IMR-90 (cell line): ENCODE data around the gene ELP2. TPM values are rescaled to one million over a fixed set of nuclear protein-coding genes. Genes with fewer than 3 reads are reported as not detected.

Experiments
- ATAC-seq: fragments of 200-7000 bp; cut with Tn5 transposase; 2 replicates; pipeline ENCODE4 v1.9.1; 2020; ENCODE audit warnings: low read depth, mild to moderate bottlenecking, moderate library complexity
- BruUV-seq: library from RNA; stranded (reverse); fragments of 400-500 nt; replicated peaks from 2 replicates; lab custom pipeline; 2021; lab: Mats Ljungman, UMichigan
- CTCF ChIA-PET: fragments of 300-600 bp; formaldehyde crosslinking; extraction: SDS; loops from one replicate; lab custom pipeline; 2021; ENCODE audit warnings: antibody characterized with exemption; lab: Yijun Ruan, JAX
- POLR2A ChIA-PET: fragments of 300-600 bp; sonication (Branson Sonifier 250); formaldehyde crosslinking; loops from one replicate; lab custom pipeline; 2022; ENCODE audit warnings: antibody characterized with exemption; ENCODE audit not compliant: unreplicated experiment; lab: Charles Lee
- DNase-seq: peaks from one replicate; pipeline ENCODE4 v3.0.0; 2013
- H2AFZ ChIP-seq: replicated peaks from 2 replicates; pipeline ENCODE3; 2013; ENCODE audit warnings: low read length, mild to moderate bottlenecking; ENCODE audit not compliant: poor library complexity
- H2AK5ac ChIP-seq: 2 replicates; pipeline ENCODE4 v1.6.1; 2013; ENCODE audit warnings: low read depth, low read length, inconsistent platforms
- H2AK9ac ChIP-seq: replicated peaks from 2 replicates; pipeline ENCODE3; 2013; ENCODE audit warnings: mild to moderate bottlenecking, low read depth, low read length, moderate library complexity; ENCODE audit not compliant: poor library complexity
- H2BK120ac ChIP-seq: 2 replicates; pipeline ENCODE4 v1.6.1; 2013; ENCODE audit warnings: low read depth, low read length, inconsistent platforms
- H2BK15ac ChIP-seq: 3 replicates; pipeline ENCODE4 v1.6.1; 2013; ENCODE audit warnings: low read depth, low read length, inconsistent platforms
- H2BK20ac ChIP-seq: 2 replicates; pipeline ENCODE4 v1.6.1; 2013; ENCODE audit warnings: low read depth, mild to moderate bottlenecking, inconsistent platforms, low read length, moderate library complexity
- H2BK5ac ChIP-seq: 2 replicates; pipeline ENCODE4 v1.6.1; 2013; ENCODE audit warnings: mild to moderate bottlenecking, low read depth, low read length, inconsistent platforms; ENCODE audit not compliant: poor library complexity, severe bottlenecking
- H3K14ac ChIP-seq: replicated peaks from 2 replicates; pipeline ENCODE4 v1.6.1; 2013; ENCODE audit warnings: low read depth, low read length, inconsistent platforms
- H3K18ac ChIP-seq: 2 replicates; pipeline ENCODE4 v1.6.1; 2013; ENCODE audit warnings: low read depth, low read length, control low read depth
- H3K23ac ChIP-seq: 2 replicates; pipeline ENCODE4 v1.6.1; 2013; ENCODE audit warnings: low read depth, low read length, inconsistent platforms
- H3K27ac ChIP-seq: 2 replicates; pipeline ENCODE4 v1.5.1; 2013; ENCODE audit warnings: mild to moderate bottlenecking, control low read depth, low read length; ENCODE audit not compliant: insufficient read depth
- H3K27me3 ChIP-seq: 2 replicates; pipeline ENCODE4 v1.6.1; 2013; ENCODE audit warnings: low read length; ENCODE audit not compliant: control insufficient read depth, insufficient read depth
- H3K36me3 ChIP-seq: 2 replicates; pipeline ENCODE4 v1.6.1; 2013; ENCODE audit warnings: low read length, mixed read lengths; ENCODE audit not compliant: control insufficient read depth, insufficient read depth
- H3K4ac ChIP-seq: 2 replicates; pipeline ENCODE4 v1.6.1; 2013; ENCODE audit warnings: low read depth, low read length, inconsistent platforms
- H3K4me1 ChIP-seq: 2 replicates; pipeline ENCODE4 v1.6.1; 2013; ENCODE audit warnings: low read length, mixed read lengths; ENCODE audit not compliant: control insufficient read depth, insufficient read depth
- H3K4me2 ChIP-seq: 2 replicates; pipeline ENCODE4 v1.6.1; 2013; ENCODE audit warnings: low read depth, mild to moderate bottlenecking, control low read depth, low read length, moderate library complexity
- H3K4me3 ChIP-seq: 2 replicates; pipeline ENCODE4 v1.5.1; 2013; ENCODE audit warnings: low read depth, mild to moderate bottlenecking, control low read depth, low read length, moderate library complexity; ENCODE audit not compliant: insufficient read depth
- H3K56ac ChIP-seq: 2 replicates; pipeline ENCODE4 v1.6.1; 2013; ENCODE audit warnings: low read length, inconsistent platforms; ENCODE audit not compliant: insufficient read depth; ENCODE audit errors: extremely low read depth
- H3K79me1 ChIP-seq, 2 experiments: 2 replicates each; pipeline ENCODE4 v1.6.1; 2013; ENCODE audit warnings: low read length in 2 of 2, inconsistent platforms in 1 of 2, low read depth in 1 of 2
- H3K9ac ChIP-seq: 2 replicates; pipeline ENCODE4 v1.6.1; 2013; ENCODE audit warnings: low read depth, low read length, control low read depth
- H3K9me1 ChIP-seq: 2 replicates; pipeline ENCODE4 v1.6.1; 2013; ENCODE audit warnings: low read length, inconsistent platforms; ENCODE audit not compliant: insufficient read depth
- H3K9me3 ChIP-seq: 2 replicates; pipeline ENCODE4 v1.6.1; 2013; ENCODE audit warnings: low read length; ENCODE audit not compliant: control insufficient read depth, insufficient read depth
- H4K20me1 ChIP-seq: 2 replicates; pipeline ENCODE4 v1.6.1; 2013; ENCODE audit warnings: low read length, inconsistent platforms; ENCODE audit not compliant: insufficient read depth
- H4K5ac ChIP-seq: 2 replicates; pipeline ENCODE4 v1.6.1; 2013; ENCODE audit warnings: mild to moderate bottlenecking, low read depth, low read length, control low read depth
- H4K8ac ChIP-seq, 2 experiments: 2 replicates each; pipeline ENCODE4 v1.6.1; 2013; ENCODE audit warnings: low read depth in 2 of 2, low read length in 2 of 2, control low read depth in 1 of 2, inconsistent platforms in 1 of 2
- H4K91ac ChIP-seq: 2 replicates; pipeline ENCODE4 v1.6.1; 2013; ENCODE audit warnings: low read depth, low read length, inconsistent platforms; ENCODE audit not compliant: insufficient read depth
- CEBPB ChIP-seq: IDR thresholded peaks from 2 replicates; pipeline ENCODE4 v1.6.1; 2012; ENCODE audit warnings: low read depth, low read length, improper control_type of control experiment
- CHD1 ChIP-seq: IDR thresholded peaks from 2 replicates; pipeline ENCODE4 v1.6.1; 2012; ENCODE audit warnings: low read depth, low read length, improper control_type of control experiment
- CTCF ChIP-seq: conservative IDR thresholded peaks from 2 replicates; pipeline ENCODE4 v1.5.1; 2012; ENCODE audit warnings: mild to moderate bottlenecking, low read depth, low read length, improper control_type of control experiment
- ELK1 ChIP-seq: fragments of 150-350 bp; IDR thresholded peaks from 2 replicates; pipeline ENCODE4 v1.6.1; 2016; ENCODE audit warnings: low read depth, mild to moderate bottlenecking, low read length, moderate library complexity, borderline replicate concordance
- MAFK ChIP-seq: IDR thresholded peaks from 2 replicates; pipeline ENCODE4 v1.6.1; 2012; ENCODE audit warnings: low read depth, low read length, improper control_type of control experiment
- NFE2L2 ChIP-seq: fragments of 150-350 bp; IDR thresholded peaks from 2 replicates; pipeline ENCODE4 v1.6.1; 2016; ENCODE audit warnings: low read depth, mild to moderate bottlenecking, low read length
- RAD21 ChIP-seq: IDR thresholded peaks from 2 replicates; pipeline ENCODE4 v1.6.1; 2012; ENCODE audit warnings: low read length, improper control_type of control experiment
- RCOR1 ChIP-seq: IDR thresholded peaks from 2 replicates; pipeline ENCODE4 v1.6.1; 2012; ENCODE audit warnings: mild to moderate bottlenecking, low read length, improper control_type of control experiment; ENCODE audit not compliant: insufficient replicate concordance
- RFX5 ChIP-seq: IDR thresholded peaks from 2 replicates; pipeline ENCODE4 v1.8.0; 2012; ENCODE audit warnings: low read depth, mild to moderate bottlenecking, low read length, moderate library complexity
- SMC3 ChIP-seq: fragments of 150-350 bp; IDR thresholded peaks from 2 replicates; pipeline ENCODE4 v1.6.1; 2016; ENCODE audit warnings: low read depth, mild to moderate bottlenecking, antibody characterized with exemption, low read length, moderate library complexity
- WGBS, 2 experiments: methylation state at CpG; one replicate each; pipeline versions ENCODE4 v1.1.5 to v1.1.7; 2013; ENCODE audit warnings: missing lambda C conversion rate in 2 of 2; ENCODE audit not compliant: insufficient read length in 1 of 2; ENCODE audit errors: extremely low coverage in 2 of 2; 5-methylcytosine and 5-hydroxymethylcytosine counted together
- dilution Hi-C: fragments of 300-500 bp; cut with HindIII; formaldehyde crosslinking; loops from one replicate; pipeline ENCODE4 v1.14.3; 2018; ENCODE audit warnings: low sequenced_read_pairs; ENCODE audit not compliant: unreplicated experiment
- in situ Hi-C: fragments of 300-500 bp; cut with MboI; formaldehyde crosslinking; loops from 3 replicates; pipeline ENCODE4 v1.14.3; 2019; ENCODE audit warnings: low sequenced_read_pairs, inconsistent platforms, mixed read lengths
- intact Hi-C: fragments of 100-400 bp; cut with micrococcal nuclease; formaldehyde crosslinking; loops from 2 replicates; pipeline ENCODE4 v1.10.0; 2022
- polyA plus RNA-seq, 3 experiments: library from polyadenylated mRNA; depleted of rRNA; stranded (reverse); fragments of >200 nt; gene quantifications; 2 replicates each; pipeline ENCODE4 v1.2.3, GENCODE V29; 2012; ENCODE audit warnings: low replicate concordance in 1 of 3
- total RNA-seq: library from RNA; depleted of rRNA; stranded (reverse); fragments of >200 nt; gene quantifications from 2 replicates; pipeline ENCODE4 v1.2.3, GENCODE V29; 2012

ELP2 gene
- total and polyA plus RNA-seq, 2 of the 4 experiments (the other 2 are of a cell fraction) = 48.1 to 161 TPM

DNA sequence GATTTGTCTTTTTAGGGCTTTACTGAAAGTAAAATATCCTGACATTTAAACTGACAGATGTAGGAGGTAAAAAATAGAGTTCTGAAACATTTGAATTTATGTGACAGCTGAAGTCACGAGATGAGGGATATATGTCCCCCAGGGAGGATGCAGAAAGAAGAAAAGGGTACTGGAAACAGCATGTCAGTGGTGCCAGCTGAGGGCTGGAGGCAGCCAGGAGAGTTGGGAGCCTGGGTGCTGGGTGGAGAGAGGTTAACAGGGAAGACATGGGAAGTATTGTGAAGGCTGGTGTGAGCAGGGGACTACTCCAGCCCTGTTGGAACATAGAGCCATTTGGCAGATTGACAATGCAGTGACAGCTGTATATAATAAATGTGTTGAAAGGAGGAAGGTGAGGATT, 45.8 kb downstream of the ELP2 start:
- no peak overlapping the region for H3K23ac ChIP-seq
- in situ Hi-C loops (no loop called here), intact Hi-C loops (no loop called here), dilution Hi-C loops (no loop called here)
- ChIA-PET CTCF (no interaction called here), POLR2A (no interaction called here)
- H2AK9ac ChIP-seq = no peak overlapping the region
- peaks cover 4% of the 10 kb centered on the region; the same call in 1 of the 2 replicates for H4K20me1 ChIP-seq
- H2BK5ac ChIP-seq = no peak overlapping the region
- H4K8ac ChIP-seq = no peak overlapping the region
- no peak overlapping the region for H3K18ac ChIP-seq
- no peaks in the 10 kb centered on the region for H3K27me3 ChIP-seq
- H3K4me2 ChIP-seq = no peak overlapping the region
- H4K5ac ChIP-seq = no peak overlapping the region
- peak overlapping the region; percentile 1; the same call in 1 of the 2 replicates for H3K27ac ChIP-seq
- H3K79me1 ChIP-seq = peaks cover 3 to 5% of the 10 kb centered on the region in 2 experiments; a peak in 2 of 4 replicates
- no peak for TF ChIP-seq ELK1
- no peak for TF ChIP-seq CHD1
- no peak for TF ChIP-seq NFE2L2
- TF ChIP-seq CEBPB = no peak
- TF ChIP-seq SMC3 = no peak
- no peak for TF ChIP-seq RFX5
- no peak for TF ChIP-seq MAFK
- no peak for TF ChIP-seq CTCF
- TF ChIP-seq RCOR1 = no peak
- TF ChIP-seq RAD21 = no peak
- H4K91ac ChIP-seq = no peak overlapping the region
- H3K36me3 ChIP-seq = peaks cover 30% of the 10 kb centered on the region
- no peak overlapping the region for H2BK15ac ChIP-seq
- H3K9me1 ChIP-seq = peaks cover 11% of the 10 kb centered on the region
- H3K4me1 ChIP-seq = peaks cover 3% of the 10 kb centered on the region
- no peak overlapping the region for H2BK120ac ChIP-seq
- ATAC-seq = no peak
- DNase-seq = no peak
- H2BK20ac ChIP-seq = no peak overlapping the region
- no peak overlapping the region for H2AFZ ChIP-seq
- no peak overlapping the region for H3K9ac ChIP-seq
- BruUV-seq = no TSS peak
- WGBS, 2 experiments = 89% methylated on average over 1 of the region's 1 CpG; no CpG with 5 or more reads in 1 of the 2 experiments
- H3K14ac ChIP-seq = no peak overlapping the region
- no peak overlapping the region for H3K4me3 ChIP-seq
- H3K56ac ChIP-seq = no peak overlapping the region
- H3K4ac ChIP-seq = no peak overlapping the region
- H3K9me3 ChIP-seq = no peaks in the 10 kb centered on the region
- H2AK5ac ChIP-seq = no peak overlapping the region
